Upper lobe of left lung (tissue), 4 donors: ENCODE data around the gene TAP2.

Source experiments
- CTCF ChIP-seq, 6 experiments: fragments of 450-650 bp in 4 of 6; fragments of 200-600 bp in 2 of 6; sonication (generic) in 2 of 6; IDR thresholded peaks; one replicate each; pipeline ENCODE4 v1.5.1; 2016 to 2019; ENCODE audit warnings: antibody characterized with exemption in 6 of 6
- POLR2A ChIP-seq, 4 donors: fragments of 450-650 bp; IDR thresholded peaks; one replicate each; pipeline ENCODE4 v1.5.1; 2016 to 2017; ENCODE audit warnings: antibody characterized with exemption in 4 of 4, mild to moderate bottlenecking in 2 of 4
- POLR2AphosphoS5 ChIP-seq, 2 donors: sonication (generic); formaldehyde crosslinking; IDR thresholded peaks; one replicate each; pipeline ENCODE4 v1.5.1; 2017; ENCODE audit warnings: antibody characterized with exemption in 2 of 2

GRCh38 chr6:32799740-32800139, 38.8 kb downstream of the TAP2 start:
- TF ChIP-seq CTCF (IDR thresholded peaks at IDR 0.05): no peak
- TF ChIP-seq POLR2A (IDR thresholded peaks at IDR 0.05): no peak
- TF ChIP-seq POLR2AphosphoS5 (IDR thresholded peaks at IDR 0.05): no peak
